ENCODE results near the gene AKAP12.

The AKAP12 gene, protein sequence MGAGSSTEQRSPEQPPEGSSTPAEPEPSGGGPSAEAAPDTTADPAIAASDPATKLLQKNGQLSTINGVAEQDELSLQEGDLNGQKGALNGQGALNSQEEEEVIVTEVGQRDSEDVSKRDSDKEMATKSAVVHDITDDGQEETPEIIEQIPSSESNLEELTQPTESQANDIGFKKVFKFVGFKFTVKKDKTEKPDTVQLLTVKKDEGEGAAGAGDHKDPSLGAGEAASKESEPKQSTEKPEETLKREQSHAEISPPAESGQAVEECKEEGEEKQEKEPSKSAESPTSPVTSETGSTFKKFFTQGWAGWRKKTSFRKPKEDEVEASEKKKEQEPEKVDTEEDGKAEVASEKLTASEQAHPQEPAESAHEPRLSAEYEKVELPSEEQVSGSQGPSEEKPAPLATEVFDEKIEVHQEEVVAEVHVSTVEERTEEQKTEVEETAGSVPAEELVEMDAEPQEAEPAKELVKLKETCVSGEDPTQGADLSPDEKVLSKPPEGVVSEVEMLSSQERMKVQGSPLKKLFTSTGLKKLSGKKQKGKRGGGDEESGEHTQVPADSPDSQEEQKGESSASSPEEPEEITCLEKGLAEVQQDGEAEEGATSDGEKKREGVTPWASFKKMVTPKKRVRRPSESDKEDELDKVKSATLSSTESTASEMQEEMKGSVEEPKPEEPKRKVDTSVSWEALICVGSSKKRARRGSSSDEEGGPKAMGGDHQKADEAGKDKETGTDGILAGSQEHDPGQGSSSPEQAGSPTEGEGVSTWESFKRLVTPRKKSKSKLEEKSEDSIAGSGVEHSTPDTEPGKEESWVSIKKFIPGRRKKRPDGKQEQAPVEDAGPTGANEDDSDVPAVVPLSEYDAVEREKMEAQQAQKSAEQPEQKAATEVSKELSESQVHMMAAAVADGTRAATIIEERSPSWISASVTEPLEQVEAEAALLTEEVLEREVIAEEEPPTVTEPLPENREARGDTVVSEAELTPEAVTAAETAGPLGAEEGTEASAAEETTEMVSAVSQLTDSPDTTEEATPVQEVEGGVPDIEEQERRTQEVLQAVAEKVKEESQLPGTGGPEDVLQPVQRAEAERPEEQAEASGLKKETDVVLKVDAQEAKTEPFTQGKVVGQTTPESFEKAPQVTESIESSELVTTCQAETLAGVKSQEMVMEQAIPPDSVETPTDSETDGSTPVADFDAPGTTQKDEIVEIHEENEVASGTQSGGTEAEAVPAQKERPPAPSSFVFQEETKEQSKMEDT (N-terminal part only)

DNA sequence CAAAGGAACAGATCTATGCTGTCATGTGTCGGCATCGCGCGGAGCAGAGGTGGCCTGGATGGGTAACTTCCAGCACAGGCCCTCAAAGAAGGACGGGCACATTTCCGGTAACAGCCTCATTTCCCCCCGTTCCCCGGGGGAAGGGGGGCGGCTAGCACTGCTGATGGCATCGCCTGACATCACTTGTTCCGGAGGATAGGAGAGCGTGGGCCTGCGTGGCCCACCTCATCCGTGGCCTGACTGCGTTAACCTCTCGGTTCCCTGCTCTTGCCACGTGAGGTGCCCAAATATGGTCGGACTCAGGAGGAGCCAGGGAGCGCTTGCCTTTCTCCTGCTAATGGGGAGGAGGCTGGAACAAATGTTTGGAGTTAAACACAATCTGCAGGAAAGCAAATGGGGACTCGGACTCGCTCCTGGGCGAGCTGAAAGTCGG is at the start of gene AKAP12:
TSS of gene AKAP12 (plus strand) at position 365 of the 433 bp plus-strand sequence. CDS start 596 bp downstream, outside the sequence.
- DNase-seq (ENCODE audit: low read depth in 2 of 2), result no peak

DNA sequence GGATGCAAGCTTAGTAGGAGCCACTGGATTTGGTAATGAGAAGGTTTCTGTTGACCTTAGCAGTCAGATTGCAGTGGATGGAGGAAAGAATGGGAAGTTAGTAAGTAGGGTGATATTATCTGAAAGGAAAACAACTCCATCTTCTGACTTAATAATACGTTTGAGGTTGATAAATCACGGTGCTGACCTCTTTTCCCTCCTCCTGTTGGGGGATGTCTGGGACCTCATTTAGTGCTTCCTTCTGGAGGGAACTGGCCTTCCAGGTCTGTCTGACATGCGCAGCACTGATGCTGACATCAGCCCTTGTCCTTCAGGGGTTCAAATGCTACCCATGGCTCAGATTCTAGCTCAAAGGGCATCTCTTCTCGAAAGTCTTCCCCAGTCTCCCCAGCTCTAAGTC is 48.2 kb upstream of the AKAP12 start:
- no peak for DNase-seq (ENCODE audit: low read depth in 2 of 2)

DNA sequence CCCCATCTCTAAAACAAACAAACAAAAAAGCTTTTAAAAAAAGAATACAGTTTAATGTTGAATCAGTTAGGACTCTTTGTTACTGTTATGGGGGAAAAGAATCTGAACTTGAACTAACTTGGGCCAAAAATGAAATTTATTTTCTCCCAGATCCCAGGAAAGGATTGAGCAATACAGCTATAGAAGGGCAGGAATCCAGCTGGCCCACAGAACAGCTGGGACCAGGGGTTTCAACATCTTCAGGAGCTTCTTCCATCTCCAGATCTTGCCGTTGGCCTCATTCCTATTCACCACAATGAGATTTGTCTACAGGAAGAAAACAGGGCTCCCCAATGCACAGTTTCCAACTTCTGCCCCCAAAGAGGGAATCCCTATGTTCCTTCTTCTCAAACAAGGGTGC is 43.2 kb upstream of the AKAP12 start:
- DNase-seq (ENCODE audit: low read depth in 2 of 2), result no peak

DNA sequence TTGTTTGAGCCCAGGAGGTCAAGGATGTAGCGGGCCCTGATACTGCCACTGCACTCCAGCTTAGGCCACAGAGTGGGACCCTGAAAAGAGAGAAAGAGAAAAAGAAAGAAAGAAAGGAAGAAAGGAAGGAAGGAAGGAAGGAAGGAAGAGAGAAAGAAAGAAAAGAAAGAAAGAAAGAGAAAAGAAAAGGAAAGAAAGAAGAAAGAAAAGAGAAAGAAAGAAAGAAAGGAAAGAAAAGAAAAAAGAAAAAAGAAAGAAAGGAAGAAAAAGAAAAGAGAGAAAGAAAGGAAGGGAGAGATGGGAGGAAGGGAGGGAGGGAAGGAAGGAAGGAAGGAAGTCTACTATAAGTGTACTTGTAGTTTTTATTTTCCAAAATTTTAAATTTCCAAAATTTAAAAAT is 42.2 kb upstream of the AKAP12 start:
- DNase-seq (ENCODE audit: low read depth in 2 of 2), result no peak

DNA sequence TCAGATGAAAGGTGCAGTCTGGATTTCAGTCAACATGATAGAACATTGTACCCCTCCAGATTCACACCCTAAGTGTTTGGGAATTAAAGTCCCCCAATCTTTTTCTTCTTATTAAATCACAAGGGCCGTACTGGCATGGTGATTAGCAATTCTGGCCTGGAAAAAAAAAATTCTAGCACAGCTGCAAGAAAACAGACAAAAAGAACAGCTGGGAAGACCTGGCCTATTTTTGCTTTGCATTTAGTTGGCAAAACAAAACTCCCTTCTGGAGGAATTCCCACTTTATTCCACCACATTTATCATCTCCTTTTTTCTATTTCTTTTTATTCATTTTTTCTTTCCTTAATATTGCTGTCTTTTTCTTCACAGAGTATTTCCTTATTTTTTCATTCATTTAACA is 39.8 kb upstream of the AKAP12 start:
- DNase-seq (ENCODE audit: low read depth in 2 of 2), result no peak

DNA sequence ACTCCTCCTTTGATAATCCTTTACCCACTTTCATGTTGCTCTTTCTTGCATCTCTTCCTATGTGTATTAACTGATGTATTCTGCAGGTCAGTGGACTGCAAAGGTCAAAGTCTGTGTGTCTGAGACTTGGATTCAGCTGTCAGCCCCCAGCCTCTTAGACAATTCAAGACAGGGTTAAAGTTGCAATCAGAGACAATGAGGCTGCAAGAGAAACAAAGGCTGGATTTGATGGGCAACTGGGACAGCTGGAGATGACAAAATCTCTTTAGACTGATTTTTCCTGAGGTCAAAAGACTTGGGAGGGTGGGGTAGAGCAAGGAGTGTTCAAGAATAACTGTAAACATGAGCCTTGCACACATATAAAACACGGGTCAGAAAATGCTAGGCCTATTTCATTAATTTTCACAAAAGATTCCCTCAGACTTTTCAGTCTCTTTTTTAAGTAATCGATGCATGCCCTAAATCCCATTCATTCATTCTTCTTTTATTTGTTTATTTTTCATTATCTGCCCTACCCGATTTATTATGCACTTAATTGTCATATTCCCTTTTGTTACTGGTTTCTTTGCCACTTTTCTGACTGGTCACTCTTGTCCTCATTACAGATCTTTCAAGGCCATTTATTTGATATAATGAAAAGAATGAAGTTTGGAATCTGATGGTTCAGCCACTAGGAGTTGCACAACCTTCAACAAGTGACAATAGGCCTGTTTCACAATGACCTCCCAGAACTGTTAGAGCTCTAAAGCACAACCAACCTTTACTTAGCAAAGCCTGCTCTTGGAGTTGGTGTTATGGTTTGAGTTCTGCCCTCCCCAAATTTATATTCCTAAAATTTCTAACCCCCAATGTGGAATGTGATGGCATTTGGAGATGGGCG is 33.8 kb upstream of the AKAP12 start:
- no peak for DNase-seq (ENCODE audit: low read depth in 2 of 2)

DNA sequence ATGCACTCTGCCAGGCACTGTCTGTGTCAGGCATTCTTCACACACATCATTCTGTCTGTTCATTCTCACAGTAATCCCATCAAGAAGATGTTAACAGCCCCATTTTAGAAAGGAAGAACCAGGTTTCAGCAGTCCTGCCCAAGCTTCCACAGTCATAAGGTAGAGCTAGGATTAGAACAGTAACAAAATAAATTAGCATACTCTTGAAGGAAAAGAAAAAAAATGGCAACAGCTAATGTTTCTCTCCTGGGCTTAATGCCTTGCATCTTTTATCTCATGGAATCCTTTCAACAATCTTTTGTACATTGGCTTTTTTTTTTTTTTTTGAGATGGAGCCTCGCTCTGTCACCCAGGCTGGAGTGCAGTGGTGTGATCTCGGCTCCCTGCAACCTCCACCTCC is 32.1 kb upstream of the AKAP12 start:
- DNase-seq (ENCODE audit: low read depth in 2 of 2), result no peak

DNA sequence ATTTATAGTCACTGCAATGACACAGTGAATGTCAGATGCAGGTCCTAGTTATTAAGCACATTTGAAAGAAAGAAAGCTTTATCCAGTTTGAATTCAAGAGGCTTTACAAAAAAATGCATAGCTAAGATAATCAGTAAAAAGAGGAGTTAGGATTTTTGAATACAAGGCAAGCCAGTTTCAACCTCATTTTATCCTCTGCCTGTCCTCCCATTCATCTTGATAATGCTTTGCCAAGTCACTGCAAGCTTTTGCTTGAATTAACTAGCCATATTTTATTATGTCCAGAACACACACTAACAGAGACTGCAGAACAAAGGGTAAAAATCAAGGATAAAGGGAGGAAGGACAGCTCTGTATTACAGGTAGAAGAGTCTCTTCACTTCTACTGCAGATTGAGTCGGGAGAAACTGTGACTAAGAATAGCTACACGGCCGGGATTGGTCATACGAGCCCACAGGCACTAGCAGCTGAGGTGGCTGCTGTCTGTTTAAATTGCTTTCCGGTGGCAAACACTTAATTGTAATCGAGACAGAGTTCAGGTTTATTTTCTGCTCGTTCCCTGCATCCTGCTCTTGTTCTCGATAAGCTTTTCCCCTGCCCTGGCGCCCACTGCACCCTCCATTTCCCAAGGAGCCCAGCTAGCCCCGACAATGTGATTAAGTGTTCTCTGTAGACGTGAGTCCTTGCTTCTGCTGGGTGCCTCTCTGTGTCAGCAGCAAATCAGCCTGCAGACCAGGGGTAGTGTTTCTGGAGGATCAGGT is 30.5 kb upstream of the AKAP12 start:
- DNase-seq (ENCODE audit: low read depth in 2 of 2), result no peak

DNA sequence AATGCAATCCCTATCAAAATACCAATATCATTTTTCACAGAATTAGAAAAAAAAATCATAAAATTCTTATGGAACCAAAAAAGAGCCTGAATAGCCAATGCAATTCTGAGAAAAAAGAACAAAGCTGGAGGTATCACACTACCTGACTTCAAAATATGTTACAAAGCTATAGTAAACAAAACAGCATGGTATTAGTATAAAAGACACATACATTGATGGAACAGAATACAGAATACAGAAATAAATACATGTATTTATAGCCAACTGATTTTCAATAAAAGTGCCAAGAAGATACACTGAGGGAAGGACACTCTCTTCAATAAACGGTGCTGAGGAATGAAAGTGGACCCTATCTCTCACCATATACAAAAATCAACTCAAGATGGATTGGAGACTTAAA is 28.7 kb upstream of the AKAP12 start:
- no peak for DNase-seq (ENCODE audit: low read depth in 2 of 2)

DNA sequence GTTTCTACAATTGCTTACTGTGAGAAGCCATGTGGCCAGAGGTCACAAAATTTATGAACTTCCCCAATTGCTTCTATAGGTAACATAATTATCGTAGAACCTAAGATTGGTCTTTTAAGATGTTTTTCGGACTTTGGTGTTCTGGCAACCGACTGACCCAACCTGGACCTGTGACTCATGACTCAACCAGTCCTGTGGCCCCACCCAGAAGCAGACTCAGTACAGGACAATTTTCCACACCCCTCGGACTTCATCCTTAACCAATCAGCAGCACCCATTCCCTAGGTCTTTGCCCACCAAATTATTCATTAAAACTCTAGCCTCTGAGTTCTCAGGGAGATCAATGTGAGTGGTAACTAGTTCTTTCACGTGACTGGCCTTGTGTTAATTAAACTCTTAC is 26.4 kb upstream of the AKAP12 start:
- DNase-seq (ENCODE audit: low read depth in 2 of 2), result no peak

DNA sequence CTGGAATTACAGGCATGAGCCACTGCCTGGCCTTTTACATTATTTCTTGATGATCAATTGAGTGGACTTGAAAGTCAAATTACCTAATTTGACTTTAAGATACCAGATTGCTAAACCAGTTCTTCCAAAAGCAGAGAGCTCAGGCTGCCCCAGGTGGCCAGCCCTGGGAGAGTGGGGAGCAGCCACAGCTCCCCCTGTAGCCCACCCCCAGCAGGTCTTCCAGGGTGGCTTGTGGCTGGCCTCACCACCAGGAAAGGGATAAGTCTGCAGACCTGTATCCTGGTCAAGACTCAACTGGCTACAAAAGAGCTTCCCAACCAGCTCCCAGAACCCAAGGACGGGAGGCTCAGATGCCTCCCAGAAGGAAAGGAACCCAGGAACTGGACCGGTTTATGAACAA is 23.8 kb upstream of the AKAP12 start:
- DNase-seq (ENCODE audit: low read depth in 2 of 2), result no peak

DNA sequence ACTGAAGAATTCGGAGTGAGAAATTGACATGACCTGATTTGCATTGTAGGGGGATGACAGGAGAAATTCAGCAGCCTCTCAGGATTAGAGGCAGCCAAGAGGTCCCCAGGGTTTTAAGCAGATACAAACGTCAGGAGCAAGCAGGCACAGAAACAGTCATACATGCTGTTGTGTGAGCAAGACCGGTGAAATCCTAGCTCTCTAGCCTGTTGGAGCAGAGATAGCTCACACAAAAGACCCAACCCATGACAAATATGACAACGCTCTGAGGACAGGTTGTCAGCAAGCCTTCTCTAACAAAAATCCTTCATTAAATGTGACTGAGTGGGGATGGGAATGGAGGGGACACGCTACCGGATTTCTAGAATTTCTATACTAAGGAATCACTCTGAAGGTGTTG is 23.0 kb upstream of the AKAP12 start:
- no peak for DNase-seq (ENCODE audit: low read depth in 2 of 2)

DNA sequence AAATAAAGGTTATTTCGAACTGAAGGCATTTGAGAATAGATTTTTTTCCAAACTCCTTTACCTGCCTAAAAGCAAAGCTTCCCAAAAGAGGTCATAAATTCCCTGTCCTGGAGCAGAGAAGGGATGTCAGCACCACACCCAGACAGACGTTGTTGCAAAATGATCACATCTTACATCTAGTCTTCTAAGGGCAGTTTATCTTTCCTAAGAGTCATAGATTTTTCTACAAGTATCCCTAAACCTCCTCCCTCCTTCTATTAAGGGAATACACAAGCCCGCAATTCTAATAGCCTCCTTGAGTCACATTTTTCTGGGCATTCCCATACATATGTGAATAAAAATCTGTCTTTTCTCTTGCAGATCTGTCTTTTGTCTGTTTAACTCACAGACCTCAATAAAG is 20.6 kb upstream of the AKAP12 start:
- no peak for DNase-seq (ENCODE audit: low read depth in 2 of 2)

DNA sequence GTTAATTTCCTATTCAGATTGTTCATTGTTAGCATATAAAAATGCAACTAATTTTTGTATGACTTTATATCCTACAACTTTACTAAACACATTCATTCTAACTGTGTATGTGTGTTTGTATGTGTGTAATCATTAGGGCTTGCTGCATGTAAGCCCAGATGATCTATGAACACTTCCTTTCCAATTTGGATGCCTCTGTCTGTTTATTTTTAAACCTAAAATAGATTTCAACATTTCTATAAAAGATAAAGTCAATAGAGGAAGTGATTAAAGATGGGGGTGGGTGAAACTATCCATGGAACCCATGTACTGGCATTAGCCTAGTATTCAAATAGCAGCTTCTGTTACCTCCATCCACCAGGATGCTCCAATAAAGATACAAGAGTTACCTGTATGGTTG is 15.7 kb upstream of the AKAP12 start:
- DNase-seq (ENCODE audit: low read depth in 2 of 2), result no peak

DNA sequence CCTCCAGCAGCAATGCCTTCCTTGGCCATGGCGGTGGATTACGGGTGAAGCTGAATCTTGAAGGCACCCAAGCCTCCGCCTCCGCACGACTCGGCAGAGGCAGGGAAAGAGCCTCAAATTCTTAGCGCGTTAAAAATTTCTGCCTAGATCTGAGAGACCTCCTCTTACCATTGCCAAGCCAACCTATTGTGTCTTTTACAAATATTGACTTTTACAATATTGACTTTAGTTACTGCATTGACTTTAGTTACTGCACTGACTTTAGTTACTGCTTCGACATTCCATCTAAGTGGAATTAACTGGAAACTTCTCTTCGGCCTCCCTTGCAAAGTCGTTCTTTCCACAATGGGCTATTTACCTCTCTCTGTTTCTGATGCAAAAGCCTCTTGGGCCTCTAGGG is 13.8 kb upstream of the AKAP12 start:
- DNase-seq (ENCODE audit: low read depth in 2 of 2), result no peak

DNA sequence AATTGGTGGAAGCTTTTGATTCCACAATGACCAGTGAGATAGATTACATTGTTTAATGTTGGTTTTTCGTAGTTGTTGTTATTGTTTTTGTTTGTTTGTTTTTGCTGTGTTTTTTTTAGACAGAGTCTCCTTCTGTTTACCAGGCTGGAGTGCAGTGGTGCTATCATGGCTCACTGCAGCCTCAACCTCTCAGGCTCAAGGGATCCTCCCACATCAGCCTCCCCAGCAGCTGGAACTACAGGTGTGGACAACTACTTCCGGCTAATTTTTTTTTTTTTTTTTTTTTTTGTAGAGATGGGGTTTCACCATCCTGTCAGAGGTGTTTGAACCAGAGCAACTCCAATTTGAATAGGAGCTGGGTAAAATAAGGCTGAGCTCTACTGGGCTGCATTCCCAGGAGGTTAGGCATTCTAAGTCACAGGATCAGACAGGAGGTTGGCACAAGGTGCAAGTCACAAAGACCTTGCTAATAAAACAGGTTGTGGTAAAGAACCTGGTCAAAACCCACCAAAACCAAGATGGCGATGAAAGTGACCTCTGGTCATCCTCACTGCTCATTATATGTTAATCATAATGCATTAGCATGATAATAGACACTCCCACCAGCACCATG is 10.9 kb upstream of the AKAP12 start:
- no peak for DNase-seq (ENCODE audit: low read depth in 2 of 2)

DNA sequence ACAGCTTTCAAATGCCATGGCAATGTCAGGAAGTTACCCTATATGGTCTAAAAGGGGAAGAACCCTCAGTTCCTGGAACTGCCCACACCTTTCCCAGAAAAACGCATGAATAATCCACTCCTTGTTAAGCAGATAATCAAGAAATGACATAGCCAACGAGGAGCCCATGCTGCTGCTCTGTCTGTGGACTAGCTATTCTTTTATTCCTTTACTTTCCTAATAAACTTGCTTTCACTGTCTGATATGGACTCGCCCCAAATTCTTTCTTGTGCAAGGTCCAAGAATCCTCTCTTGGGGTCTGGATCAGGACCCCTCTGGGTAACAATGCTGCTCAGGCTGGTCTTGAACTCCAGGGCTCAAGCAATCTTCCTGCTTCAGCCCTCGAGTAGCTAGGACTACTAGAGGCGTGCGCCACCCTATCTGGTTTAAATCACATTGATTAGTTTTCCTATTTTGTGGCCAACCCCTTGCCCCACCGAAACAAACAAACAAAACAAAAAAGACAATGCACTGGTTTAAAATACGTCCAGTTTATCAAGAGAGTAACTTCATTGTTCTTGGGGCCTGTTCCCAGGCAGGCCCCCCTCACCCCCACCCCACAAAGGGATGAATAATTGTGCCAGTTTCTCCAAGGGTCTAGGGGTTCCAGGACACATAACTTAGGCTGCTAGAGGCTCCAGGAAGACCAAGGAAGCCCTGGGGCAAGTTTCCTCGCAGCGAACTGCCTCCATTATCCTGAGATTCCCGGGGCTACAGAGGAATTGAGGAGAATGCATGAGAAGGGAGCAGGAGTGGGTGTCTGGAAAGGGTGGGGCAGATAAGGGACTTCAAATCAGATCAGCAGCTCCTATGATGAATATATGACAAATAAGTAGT is 10.1 kb upstream of the AKAP12 start:
- DNase-seq (ENCODE audit: low read depth in 2 of 2), result peak; percentile 8 to 20

DNA sequence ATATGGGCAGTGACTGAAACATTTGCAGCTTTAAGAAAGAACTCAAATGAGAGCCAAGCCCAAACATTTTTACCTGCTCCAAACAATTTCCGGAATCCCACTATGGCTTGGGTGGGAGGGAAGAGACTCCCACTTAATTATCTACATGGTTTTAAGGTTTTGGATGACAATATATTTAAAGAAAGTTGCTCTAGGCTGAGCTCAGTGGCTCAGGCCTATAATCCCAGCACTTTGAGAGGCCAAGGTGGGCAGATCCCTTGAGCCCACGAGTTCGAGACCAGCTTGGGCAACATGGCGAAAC is 9.5 kb upstream of the AKAP12 start:
- no peak for DNase-seq (ENCODE audit: low read depth in 2 of 2)

DNA sequence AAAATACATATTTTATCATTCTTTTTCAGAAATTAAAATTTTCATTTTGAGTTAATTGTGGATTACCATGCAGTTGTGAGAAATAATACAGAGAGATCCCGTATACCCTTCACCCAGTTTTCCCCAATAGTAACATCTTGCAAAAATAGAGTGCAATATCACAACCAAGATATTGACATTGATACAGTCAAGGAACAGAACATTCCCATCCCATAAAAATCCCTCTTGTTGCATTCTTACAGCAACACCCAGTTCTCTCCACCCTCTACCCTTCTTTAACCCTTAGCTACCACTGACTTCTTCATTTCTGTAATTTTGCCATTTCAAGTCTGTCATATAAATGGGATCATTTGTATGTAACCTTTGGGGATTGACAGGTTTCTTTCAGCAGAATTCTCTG is 6.9 kb upstream of the AKAP12 start:
- no peak for DNase-seq (ENCODE audit: low read depth in 2 of 2)

All from activated CD4-positive, alpha-beta T cell treated with anti-CD3 and anti-CD28 coated beads for 24 hours (primary cell).